Activated naive CD8-positive, alpha-beta T cell treated with anti-CD3 and anti-CD28 coated beads, Interleukin-2, amount 10 ng/mL, durations not matched to agents 7 days and 5 days (primary cell): Measurements from ENCODE around the gene ESPN. TPM values are rescaled to one million over a fixed set of nuclear protein-coding genes. Genes with fewer than 3 reads are reported as not detected.
"Not testable (repeated sequence)": the region's sequence is repeated elsewhere in the genome, so short reads cannot be mapped to it uniquely, and the experiment has no call there.

Experiments used
- ATAC-seq: fragments of 150-1000 bp; cut with Tn5 transposase; one replicate; pipeline ENCODE4 v1.10.0; 2021; ENCODE audit warnings: low read depth, moderate library complexity
- POLR2A ChIA-PET: fragments of 350-600 bp; sonication (Branson Sonifier 250); formaldehyde crosslinking; loops from one replicate; lab custom pipeline; 2021; ENCODE audit warnings: antibody characterized with exemption; lab: Charles Lee
- DNase-seq: peaks from one replicate; pipeline ENCODE4 v3.0.0; 2021
- H3K27ac Mint-ChIP-seq: one replicate; pipeline ENCODE4 v1.8.0; 2022; ENCODE audit warnings: mild to moderate bottlenecking, mixed read lengths
- H3K27me3 Mint-ChIP-seq: one replicate; pipeline ENCODE4 v1.8.0; 2022; ENCODE audit warnings: mild to moderate bottlenecking, moderate library complexity, mixed read lengths
- H3K36me3 Mint-ChIP-seq: one replicate; pipeline ENCODE4 v1.8.0; 2021; ENCODE audit warnings: mild to moderate bottlenecking, mixed read lengths
- H3K4me1 Mint-ChIP-seq: one replicate; pipeline ENCODE4 v1.8.0; 2021; ENCODE audit warnings: mixed read lengths
- H3K4me3 Mint-ChIP-seq: one replicate; pipeline ENCODE4 v1.8.0; 2022; ENCODE audit warnings: mild to moderate bottlenecking, moderate library complexity, mixed read lengths
- H3K9me3 Mint-ChIP-seq: one replicate; pipeline ENCODE4 v1.8.0; 2021; ENCODE audit warnings: mixed read lengths
- total RNA-seq, 2 experiments: library from RNA; stranded (reverse); gene quantifications; one replicate each; pipeline ENCODE4 v1.2.3, GENCODE V29; 2021

ESPN gene
- total RNA-seq, 2 experiments from 2014 or later: 1.7 to 2.6 TPM

- peak; percentile 94 for DNase-seq
- peak within 1 kb of the TSS; percentile 89 for H3K4me3 Mint-ChIP-seq
- POLR2A ChIA-PET: interaction anchor here (0.7 to 4.8 kb wide), 12 partner anchors 9 to 349 kb away, joined by 3 to 60 read pairs (median 4); partner anchors contain the start of gene ICMT
- H3K27me3 Mint-ChIP-seq: no peaks in the 10 kb centered on the region
- peak; percentile 87 for ATAC-seq
- H3K27ac Mint-ChIP-seq: peak within 1 kb of the TSS; percentile 96
- H3K36me3 Mint-ChIP-seq: peaks cover 1% of the 10 kb centered on the region
- peaks cover 23% of the 10 kb centered on the region for H3K4me1 Mint-ChIP-seq
- H3K9me3 Mint-ChIP-seq: no peaks in the 10 kb centered on the region
Measured at GRCh38 chr1:6393400-6394187, 31.0 kb upstream of the ESPN start, which contains the start of gene ACOT7. TSS of gene ACOT7 (minus strand) at chr1:6393767. CDS start at chr1:6393399, 368 bp downstream.

DNA sequence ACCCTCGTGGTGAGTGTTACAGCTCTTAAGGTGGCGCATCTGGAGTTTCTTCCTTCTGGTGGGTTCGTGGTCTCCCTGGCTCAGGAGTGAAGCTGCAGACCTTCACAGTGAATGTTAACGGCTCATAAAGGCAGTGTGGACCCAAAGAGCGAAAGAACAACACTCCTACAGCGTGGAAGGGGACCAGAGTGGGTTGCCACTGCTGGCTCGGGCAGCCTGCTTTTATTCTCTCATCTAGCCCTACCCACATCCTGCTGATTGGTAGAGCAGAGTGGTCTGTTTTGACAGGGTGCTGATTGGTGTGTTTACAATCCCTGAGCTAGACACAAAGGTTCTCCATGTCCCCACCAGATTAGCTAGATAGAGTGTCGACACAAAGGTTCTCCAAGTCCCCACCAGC is 29.4 kb upstream of the ESPN start:
- Mint-ChIP-seq H3K27ac (peak overlapping the region; percentile 77), H3K4me3 (peak overlapping the region; percentile 49), H3K4me1 (peaks cover 22% of the 10 kb centered on the region)
- not testable (repeated sequence) for H3K27me3 Mint-ChIP-seq, H3K36me3 Mint-ChIP-seq, H3K9me3 Mint-ChIP-seq, DNase-seq, ATAC-seq
- POLR2A ChIA-PET: interaction anchor here (0.7 to 4.8 kb wide), 4 partner anchors 29 to 160 kb away, joined by 3 to 47 read pairs (median 4); partner anchors contain the start of gene ICMT

DNA sequence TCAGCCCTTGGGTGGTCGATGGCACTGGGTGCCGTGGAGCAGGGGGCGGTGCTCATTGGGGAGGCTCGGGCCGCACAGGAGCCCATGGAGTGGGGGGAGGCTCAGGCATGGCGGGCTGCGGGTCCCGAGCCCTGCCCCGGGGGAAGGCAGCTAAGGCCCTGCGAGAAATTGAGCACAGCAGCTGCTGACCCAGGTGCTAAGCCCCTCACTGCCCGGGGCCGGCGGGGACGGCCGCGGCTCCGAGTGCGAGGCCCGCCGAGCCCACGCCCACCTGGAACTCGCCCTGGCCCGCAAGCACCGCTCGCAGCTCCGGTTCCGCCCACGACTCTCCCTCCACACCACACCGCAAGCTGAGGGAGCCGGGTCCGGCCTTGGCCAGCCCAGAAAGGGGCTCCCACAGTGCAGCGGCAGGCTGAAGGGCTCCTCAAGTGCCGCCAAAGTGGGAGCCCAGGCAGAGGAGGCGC is 28.8 kb upstream of the ESPN start:
- ATAC-seq, H3K4me3 Mint-ChIP-seq, H3K9me3 Mint-ChIP-seq, DNase-seq, H3K27me3 Mint-ChIP-seq, H3K36me3 Mint-ChIP-seq, H3K27ac Mint-ChIP-seq: not testable (repeated sequence)
- POLR2A ChIA-PET: interaction anchor here (4.8 kb wide), 1 partner anchor 47 kb away, joined by 47 read pairs; no protein-coding TSS in a partner anchor
- H3K4me1 Mint-ChIP-seq: peaks cover 22% of the 10 kb centered on the region

- Mint-ChIP-seq H3K36me3 (no peaks in the 10 kb centered on the region), H3K4me1 (peaks cover 19% of the 10 kb centered on the region), H3K27me3 (peaks cover 4% of the 10 kb centered on the region), H3K9me3 (no peaks in the 10 kb centered on the region), H3K27ac (no peak overlapping the region), H3K4me3 (no peak overlapping the region)
- DNase-seq: no peak
- POLR2A ChIA-PET: interaction anchor here (0.6 kb wide), 1 partner anchor 48 kb away, joined by 3 read pairs; no protein-coding TSS in a partner anchor
- ATAC-seq: no peak
Measured at GRCh38 chr1:6396998-6397397, 27.6 kb upstream of the ESPN start.

- Mint-ChIP-seq H3K4me3 (no peak overlapping the region), H3K9me3 (no peaks in the 10 kb centered on the region), H3K27ac (peak overlapping the region; percentile 6), H3K4me1 (peaks cover 16% of the 10 kb centered on the region), H3K36me3 (no peaks in the 10 kb centered on the region), H3K27me3 (peaks cover 4% of the 10 kb centered on the region)
- DNase-seq (no peak), ATAC-seq (no peak)
- POLR2A ChIA-PET: no interaction called here
Measured at GRCh38 chr1:6397844-6398441, 26.6 kb upstream of the ESPN start.

GRCh38 chr1:6399294-6399693 is 25.3 kb upstream of the ESPN start:
- Mint-ChIP-seq H3K27ac (no peak overlapping the region), H3K36me3 (no peaks in the 10 kb centered on the region), H3K4me3 (no peak overlapping the region), H3K9me3 (no peaks in the 10 kb centered on the region), H3K27me3 (peaks cover 4% of the 10 kb centered on the region), H3K4me1 (peaks cover 12% of the 10 kb centered on the region)
- DNase-seq (no peak), ATAC-seq (no peak)
- POLR2A ChIA-PET: interaction anchor here (0.6 kb wide), 1 partner anchor 148 kb away, joined by 4 read pairs; no protein-coding TSS in a partner anchor

DNA sequence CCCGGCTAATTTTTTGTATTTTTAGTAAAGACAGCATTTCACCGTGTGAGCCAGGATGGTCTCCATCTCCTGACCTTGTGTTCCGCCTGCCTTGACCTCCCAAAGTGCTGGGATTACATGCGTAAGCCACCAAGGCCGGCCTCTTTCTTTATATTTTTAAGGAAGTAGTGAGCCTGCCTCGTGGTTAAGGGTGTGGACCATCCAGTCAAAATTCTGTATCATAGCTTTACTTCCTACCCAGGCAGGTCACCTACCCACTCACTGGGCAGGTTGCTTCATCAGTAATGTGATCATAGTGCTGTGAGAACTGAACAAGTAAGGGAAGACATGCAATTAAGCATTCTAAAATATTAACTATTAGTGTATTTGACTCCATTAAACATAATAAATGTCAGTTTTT is 22.9 kb upstream of the ESPN start:
- no peaks in the 10 kb centered on the region for H3K36me3 Mint-ChIP-seq
- H3K27me3 Mint-ChIP-seq: peaks cover 5% of the 10 kb centered on the region
- no peaks in the 10 kb centered on the region for H3K9me3 Mint-ChIP-seq
- H3K4me1 Mint-ChIP-seq: peaks cover 6% of the 10 kb centered on the region
- POLR2A ChIA-PET: no interaction called here
- no peak for ATAC-seq
- no peak overlapping the region for H3K27ac Mint-ChIP-seq
- DNase-seq: no peak
- H3K4me3 Mint-ChIP-seq: no peak overlapping the region

DNA sequence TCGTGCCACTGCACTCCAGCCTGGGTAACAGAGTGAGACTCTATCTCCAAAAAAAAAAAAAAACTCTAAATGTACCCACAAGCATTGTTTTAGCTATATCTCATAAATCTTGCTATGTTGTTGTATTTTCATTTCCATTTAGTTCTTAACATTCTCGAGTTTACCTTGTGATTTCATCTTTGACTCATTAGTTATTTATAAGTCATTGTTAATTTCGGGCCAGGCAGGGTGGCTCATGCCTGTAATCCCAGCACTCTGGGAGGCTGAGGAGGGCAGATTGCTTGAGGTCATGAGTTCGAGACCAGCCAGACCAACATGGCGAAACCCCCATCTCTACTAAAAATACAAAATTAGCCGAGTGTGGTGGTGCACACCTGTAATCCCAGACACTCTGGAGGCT is 16.6 kb upstream of the ESPN start:
- peaks cover 4% of the 10 kb centered on the region for H3K4me1 Mint-ChIP-seq
- no peak overlapping the region for H3K4me3 Mint-ChIP-seq
- POLR2A ChIA-PET: interaction anchor here (0.7 kb wide), 1 partner anchor 62 kb away, joined by 3 read pairs; no protein-coding TSS in a partner anchor
- H3K27me3 Mint-ChIP-seq: peaks cover 22% of the 10 kb centered on the region
- ATAC-seq: no peak
- no peaks in the 10 kb centered on the region for H3K9me3 Mint-ChIP-seq
- no peaks in the 10 kb centered on the region for H3K36me3 Mint-ChIP-seq
- DNase-seq: no peak
- no peak overlapping the region for H3K27ac Mint-ChIP-seq

DNA sequence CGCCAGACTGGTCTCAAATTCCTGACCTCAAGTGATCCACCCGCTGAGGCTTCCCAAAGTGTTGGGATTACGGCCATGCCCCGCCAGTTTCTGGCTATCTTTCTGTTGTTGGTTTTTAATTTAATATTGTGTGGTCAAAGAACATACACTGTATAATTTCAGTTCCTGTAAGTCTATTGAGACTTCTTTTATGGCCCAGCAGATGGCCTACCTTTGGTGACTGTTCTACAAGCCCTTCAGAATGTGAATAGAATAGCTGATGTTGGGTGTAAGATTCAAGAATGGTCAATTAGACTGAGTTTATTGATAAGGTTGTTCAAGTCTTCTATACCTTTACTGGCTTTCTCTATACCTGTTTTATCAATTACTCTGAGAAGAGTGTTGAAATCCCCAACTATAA is 15.5 kb upstream of the ESPN start:
- Mint-ChIP-seq H3K27me3 (peaks cover 31% of the 10 kb centered on the region), H3K4me1 (peaks cover 5% of the 10 kb centered on the region), H3K9me3 (no peaks in the 10 kb centered on the region), H3K4me3 (no peak overlapping the region), H3K27ac (no peak overlapping the region), H3K36me3 (no peaks in the 10 kb centered on the region)
- ATAC-seq (no peak), DNase-seq (no peak)
- POLR2A ChIA-PET: no interaction called here

DNA sequence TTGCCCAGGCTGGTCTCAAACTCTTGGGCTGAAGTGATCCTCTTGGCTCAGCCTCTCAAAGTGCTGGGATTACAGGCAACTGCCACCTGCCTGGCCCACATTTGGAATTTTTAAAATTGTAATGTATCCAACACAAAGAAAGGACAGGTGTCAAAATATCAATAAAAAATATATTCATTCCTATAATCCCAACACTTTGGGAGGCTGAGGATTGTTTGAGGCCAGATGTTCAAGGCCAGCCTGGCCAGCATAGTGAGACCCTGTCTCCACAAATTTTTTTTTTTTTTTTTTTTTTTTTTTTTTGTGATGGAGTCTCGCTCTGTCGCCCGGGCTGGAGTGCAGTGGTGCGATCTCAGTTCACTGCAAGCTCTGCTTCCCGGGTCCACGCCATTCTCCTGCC is 14.8 kb upstream of the ESPN start:
- peaks cover 36% of the 10 kb centered on the region for H3K27me3 Mint-ChIP-seq
- H3K4me3 Mint-ChIP-seq: no peak overlapping the region
- DNase-seq (no peak), ATAC-seq (no peak)
- no peak overlapping the region for H3K27ac Mint-ChIP-seq
- H3K4me1 Mint-ChIP-seq: peaks cover 9% of the 10 kb centered on the region
- no peaks in the 10 kb centered on the region for H3K36me3 Mint-ChIP-seq
- no peaks in the 10 kb centered on the region for H3K9me3 Mint-ChIP-seq
- POLR2A ChIA-PET: no interaction called here

DNA sequence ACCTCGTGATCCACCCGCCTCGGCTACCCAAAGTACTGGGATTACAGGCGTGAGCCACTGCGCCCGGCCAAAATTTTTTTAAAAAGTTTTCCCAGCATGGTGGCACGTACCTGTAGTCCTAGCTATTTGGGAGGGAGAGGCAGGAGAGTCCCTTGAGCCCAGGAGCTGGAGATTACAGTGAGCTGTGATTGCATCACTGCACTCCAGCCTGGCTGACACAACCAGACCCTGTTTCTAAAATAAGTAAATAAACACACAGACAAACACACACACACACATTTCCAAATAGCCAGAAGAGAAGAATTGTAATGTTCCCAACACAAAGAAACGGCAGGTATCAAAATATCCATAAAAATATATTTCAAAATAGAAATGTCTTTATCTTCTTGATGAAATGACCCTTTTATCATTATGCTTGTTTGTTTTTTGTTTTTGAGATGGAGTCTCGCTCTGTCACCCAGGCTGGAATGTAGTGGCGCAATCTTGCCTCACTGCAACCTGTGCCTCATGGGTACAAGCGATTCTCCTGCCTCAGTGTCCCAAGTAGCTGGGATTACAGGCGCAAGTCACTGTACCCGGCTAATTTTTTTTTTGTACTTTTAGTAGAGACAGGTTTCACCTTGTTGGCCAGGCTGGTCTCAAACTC is 14.2 kb upstream of the ESPN start:
- Mint-ChIP-seq H3K27ac (no peak overlapping the region), H3K4me1 (peaks cover 8% of the 10 kb centered on the region), H3K9me3 (no peaks in the 10 kb centered on the region), H3K4me3 (no peak overlapping the region), H3K36me3 (no peaks in the 10 kb centered on the region), H3K27me3 (peaks cover 41% of the 10 kb centered on the region)
- POLR2A ChIA-PET: no interaction called here
- no peak for ATAC-seq
- no peak for DNase-seq

- DNase-seq (no peak), ATAC-seq (no peak)
- POLR2A ChIA-PET: interaction anchor here (0.7 kb wide), 1 partner anchor 81 kb away, joined by 3 read pairs; no protein-coding TSS in a partner anchor
- no peak overlapping the region for H3K4me3 Mint-ChIP-seq
- no peaks in the 10 kb centered on the region for H3K36me3 Mint-ChIP-seq
- no peaks in the 10 kb centered on the region for H3K9me3 Mint-ChIP-seq
- H3K4me1 Mint-ChIP-seq: peaks cover 8% of the 10 kb centered on the region
- no peak overlapping the region for H3K27ac Mint-ChIP-seq
- H3K27me3 Mint-ChIP-seq: peaks cover 55% of the 10 kb centered on the region
Measured at GRCh38 chr1:6412896-6413295, 11.7 kb upstream of the ESPN start.

GRCh38 chr1:6414443-6414844 is 10.1 kb upstream of the ESPN start:
- Mint-ChIP-seq H3K27ac (no peak overlapping the region), H3K4me1 (peaks cover 8% of the 10 kb centered on the region), H3K9me3 (no peaks in the 10 kb centered on the region), H3K27me3 (peaks cover 57% of the 10 kb centered on the region), H3K4me3 (peak overlapping the region; percentile 42), H3K36me3 (no peaks in the 10 kb centered on the region)
- POLR2A ChIA-PET: no interaction called here
- peak; percentile 82 for ATAC-seq
- DNase-seq: peak; percentile 56
